Ammon's horn (tissue), 1 donor: ENCODE results near the gene MARCHF10.
"Not testable (repeated sequence)": the region's sequence is repeated elsewhere in the genome, so short reads cannot be mapped to it uniquely, and the experiment has no call there.

ENCODE experiments used
- DNase-seq: peaks from one replicate; pipeline ENCODE4 v3.0.0-alpha.2; 2016; ENCODE audit warnings: low spot score

Gene MARCHF10, protein sequence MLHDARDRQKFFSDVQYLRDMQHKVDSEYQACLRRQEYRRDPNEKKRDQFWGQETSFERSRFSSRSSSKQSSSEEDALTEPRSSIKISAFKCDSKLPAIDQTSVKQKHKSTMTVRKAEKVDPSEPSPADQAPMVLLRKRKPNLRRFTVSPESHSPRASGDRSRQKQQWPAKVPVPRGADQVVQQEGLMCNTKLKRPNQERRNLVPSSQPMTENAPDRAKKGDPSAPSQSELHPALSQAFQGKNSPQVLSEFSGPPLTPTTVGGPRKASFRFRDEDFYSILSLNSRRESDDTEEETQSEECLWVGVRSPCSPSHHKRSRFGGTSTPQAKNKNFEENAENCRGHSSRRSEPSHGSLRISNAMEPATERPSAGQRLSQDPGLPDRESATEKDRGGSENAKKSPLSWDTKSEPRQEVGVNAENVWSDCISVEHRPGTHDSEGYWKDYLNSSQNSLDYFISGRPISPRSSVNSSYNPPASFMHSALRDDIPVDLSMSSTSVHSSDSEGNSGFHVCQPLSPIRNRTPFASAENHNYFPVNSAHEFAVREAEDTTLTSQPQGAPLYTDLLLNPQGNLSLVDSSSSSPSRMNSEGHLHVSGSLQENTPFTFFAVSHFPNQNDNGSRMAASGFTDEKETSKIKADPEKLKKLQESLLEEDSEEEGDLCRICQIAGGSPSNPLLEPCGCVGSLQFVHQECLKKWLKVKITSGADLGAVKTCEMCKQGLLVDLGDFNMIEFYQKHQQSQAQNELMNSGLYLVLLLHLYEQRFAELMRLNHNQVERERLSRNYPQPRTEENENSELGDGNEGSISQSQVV

DNA sequence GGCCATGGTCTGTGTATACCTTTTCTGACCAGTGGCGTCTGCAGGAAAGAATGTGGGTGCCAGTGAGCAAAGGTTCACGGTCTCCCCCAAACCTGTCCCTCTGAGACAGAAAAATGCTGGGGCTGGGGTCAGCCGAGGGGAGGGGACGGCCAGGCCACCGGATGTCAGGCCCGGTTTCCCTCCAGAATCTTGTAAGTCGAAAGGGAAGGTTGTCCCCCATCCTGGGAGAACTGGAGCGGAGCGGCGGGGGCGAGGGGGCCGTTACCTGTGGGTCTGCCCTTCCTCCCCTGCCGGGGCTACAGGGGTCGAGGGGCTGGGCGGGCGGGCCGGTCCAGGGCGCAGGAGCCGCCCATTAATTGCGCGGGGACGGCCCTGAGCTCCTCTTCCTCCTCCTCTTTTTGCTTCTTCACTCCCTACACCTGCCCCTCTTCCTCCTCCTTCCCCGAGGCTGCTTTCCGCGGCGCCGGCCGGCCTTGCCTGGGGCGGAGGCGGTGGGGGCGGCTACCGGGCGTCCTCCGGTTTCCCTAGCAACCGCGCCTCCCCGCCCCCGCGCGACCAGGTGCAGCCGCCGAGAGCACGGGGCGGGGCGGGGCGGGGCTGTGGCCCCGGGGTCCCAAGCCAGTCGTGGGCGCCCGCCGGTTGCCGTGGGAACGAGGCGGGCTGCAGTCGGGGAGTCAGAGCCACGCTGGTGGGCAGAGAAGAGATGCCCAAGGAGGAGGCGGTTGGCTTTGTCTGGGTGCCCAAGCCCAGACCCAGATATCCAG, at the start of gene MARCHF10:
Gene MARCHF10 (minus strand): TSS at position 503 of the 764 bp plus-strand sequence. CDS start 6,579 bp downstream, outside the sequence.
- no peak for DNase-seq

DNA sequence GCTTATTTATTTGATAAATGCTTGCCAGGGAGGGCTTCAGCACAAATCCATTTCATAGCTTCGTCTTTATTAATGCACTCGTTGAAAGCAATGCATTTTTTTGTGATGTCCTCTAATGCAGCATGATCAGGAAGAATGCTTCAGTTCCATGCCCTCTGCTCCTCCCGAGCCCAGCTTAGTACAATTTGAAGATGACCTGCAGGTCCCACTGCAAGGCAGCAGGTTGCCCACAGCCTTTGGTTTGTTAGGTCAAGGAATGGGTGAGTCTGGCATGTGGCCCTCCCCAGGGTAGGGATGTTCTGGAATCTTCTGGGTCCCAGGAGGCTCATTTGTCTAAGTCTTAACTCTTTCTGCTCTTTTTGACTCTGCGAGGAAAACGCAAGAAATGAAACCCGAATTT, 49.4 kb upstream of the MARCHF10 start:
- DNase-seq: no peak

DNA sequence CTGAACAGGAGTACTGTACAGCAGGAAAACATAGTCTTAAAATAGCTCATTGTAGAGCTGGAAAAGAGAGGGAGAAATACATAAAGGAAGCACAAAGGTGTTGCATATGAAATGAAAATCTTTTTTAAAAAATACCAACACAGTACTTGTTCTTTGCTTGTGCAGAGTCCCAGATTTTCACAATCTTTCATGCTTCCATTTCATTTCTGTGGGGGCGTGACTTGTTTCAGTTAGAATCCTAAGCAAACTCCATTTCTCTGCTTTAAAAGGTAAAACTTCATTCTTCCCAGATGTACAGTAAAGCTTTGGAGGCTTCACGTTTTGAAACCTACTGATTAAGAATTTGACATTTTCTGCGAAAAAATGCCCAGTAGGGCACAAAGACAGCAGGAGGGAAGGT, 48.5 kb upstream of the MARCHF10 start:
- DNase-seq: no peak

DNA sequence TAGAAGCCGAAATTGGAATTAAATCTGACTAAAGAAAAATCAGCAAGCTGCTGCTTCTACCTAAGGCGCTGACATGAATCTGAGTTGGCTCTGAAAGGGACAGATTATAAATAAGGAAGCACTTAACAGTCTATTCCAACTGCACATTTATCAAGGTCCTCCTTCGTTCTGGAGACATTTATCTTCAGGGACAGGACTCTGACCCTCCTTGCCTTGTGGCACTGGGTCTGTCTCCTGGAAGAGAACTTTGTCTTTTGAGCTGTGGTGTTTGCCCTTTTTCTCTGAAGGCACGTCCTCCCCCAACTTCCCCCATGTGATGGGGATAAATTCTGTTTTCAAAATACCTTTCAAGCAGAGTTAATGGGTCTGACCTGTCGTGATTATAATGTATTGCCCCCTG, 47.0 kb upstream of the MARCHF10 start:
- no peak for DNase-seq

DNA sequence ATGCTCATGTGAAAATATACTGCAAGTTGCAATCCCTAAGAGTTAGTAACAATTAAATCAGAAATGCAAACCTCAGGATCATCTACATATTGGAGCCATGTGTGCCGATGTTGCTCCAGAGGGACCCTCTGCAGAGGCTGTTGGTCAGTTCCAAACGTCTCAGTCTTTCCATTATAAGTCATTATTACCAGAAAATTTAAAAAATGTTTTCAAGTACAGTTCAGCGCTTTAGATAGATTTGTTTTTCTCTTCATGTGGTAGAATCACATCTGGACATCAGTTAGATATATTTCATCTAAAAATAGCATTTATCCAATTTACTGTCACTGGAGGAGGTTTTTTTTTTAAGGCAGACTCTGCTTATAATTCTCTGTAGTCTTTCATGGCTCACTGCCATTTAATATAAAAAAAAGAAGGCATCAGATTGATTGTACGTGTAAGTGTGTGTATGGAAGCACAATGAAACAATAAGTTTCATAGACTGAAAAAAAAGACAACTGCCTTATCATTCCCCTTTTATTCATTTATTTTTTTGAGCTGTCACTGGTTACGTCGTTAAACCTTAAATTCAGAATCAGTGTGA, 46.1 kb upstream of the MARCHF10 start:
- no peak for DNase-seq

DNA sequence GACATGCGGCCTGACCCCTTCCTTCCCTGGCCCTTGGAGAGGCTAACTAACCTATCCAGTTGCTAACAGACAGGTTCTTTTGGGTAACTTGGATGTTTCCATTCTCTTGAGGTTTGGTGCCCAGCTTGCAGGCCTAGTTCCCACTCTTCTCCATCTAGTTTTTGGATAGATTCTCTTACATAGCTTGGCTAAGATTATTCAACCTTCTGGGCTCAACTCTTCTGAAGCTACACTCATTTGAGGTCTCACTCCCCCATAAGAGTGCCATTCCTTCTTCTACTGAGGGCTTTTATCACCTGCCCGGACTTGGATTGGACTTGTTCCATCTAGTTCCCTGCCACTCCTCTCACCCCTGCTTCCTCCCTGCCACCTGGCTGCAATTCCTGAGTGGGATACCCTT, 44.1 kb upstream of the MARCHF10 start:
- DNase-seq: no peak

DNA sequence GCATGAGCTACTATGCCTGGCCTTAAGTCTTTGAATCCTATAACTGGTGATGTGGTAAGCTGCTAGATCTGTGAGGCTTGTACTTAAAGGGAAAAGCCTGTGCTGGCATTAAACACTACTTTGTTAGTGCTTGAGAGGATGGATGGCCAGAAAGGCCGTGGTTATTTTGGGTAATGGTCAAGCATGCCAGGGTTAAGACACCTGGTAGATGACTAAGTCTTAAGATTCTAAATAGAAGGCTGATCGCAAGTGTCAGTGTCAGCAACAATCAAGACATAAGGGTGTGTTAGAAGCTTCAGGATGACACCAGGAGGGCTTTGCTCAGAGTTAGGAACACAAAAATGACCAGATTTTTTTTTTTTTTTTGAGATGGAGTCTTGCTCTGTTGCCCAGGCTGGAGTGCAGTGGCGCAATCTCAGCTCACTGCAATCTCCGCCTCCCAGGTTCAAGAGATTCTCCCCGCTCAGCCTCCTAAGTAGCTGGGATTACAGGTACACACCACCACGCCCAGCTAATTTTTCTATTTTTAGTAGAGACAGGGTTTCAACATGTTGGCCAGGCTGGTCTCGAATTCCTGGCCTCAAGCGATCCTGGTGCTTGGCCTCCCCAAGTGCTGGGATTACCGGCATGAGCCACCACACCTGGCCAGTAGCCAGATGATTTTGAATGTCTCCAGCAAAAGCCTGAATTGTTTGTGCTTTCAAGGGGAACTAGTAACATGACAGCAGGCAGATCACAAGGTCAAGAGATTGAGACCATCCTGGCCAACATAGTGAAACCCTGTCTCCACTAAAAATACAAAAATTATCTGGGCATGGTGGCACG, 41.7 kb upstream of the MARCHF10 start:
- DNase-seq: not testable (repeated sequence)

DNA sequence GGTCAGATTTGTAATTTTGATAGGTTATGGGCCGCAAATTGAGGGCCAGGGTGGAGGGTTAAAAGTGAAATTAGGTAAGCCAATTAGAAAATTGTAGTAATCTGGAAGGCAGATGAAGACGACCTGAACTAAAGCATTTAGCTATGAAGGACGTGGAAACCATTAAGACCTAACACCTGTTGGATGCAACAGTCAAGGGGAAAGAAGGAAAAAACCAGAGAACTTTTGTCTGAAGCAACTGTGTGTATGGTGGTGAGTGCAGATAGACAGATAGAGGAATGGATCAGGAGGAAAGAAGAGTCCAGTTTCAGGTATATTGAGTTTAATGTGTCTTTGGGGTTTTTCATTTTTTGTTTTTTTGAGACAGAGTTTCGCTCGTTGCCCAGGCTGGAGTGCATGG, 40.2 kb upstream of the MARCHF10 start:
- no peak for DNase-seq

DNA sequence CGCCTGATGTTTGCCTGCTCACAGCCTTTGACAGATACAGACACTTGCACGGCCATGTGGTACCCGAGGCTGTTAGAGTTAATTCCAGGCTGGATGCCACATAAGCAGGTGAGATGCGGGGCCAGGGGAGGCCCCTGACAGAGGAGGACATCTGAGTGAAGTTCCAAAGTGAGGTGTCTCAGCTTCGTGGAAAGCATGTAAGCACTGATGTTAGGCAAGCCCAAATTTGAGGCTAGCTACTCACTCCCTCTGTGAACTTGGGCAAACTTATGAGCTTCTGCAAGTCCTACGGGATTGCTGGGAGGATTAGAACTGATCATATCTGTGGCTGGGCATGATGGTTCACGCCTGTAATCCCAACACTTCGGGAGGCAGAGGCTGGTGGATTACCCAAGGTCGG, 39.3 kb upstream of the MARCHF10 start:
- no peak for DNase-seq

DNA sequence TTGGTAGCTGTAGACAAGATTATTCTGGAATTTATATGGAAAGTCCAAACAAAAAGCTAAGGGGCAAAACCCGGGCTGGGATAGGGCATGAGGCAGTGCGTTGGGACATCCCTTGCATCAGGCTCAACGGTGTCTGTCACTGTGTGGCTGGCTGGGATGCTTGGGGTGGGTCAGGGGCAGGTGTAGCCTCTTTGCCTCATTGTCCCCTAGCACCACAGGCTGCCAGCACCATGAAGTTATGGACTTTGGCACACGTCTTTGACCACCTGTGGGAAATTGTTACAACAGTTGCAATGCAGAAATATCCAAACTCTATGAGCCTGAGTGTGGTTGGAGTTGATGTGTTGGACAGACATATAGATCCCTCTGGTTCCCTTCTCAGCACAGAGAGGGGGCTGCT, 32.8 kb upstream of the MARCHF10 start:
- DNase-seq: no peak

DNA sequence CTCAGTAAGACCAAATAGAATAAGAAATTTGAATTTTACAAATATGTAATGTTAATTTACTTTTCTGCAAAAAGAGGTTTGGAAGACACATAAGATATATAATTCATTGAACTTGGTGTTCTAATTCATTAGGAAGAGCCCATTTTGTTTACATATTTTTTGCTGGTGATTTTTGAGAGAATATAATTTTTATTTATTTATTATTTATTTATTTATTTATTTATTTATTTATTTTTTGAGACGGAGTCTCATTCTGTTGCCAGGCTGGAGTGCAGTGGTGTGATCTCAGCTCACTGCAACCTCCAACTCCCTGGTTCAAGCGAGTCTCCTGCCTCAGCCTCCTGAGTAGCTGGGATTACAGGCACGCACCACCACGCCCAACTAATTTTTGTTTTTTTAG, 25.7 kb upstream of the MARCHF10 start:
- not testable (repeated sequence) for DNase-seq

DNA sequence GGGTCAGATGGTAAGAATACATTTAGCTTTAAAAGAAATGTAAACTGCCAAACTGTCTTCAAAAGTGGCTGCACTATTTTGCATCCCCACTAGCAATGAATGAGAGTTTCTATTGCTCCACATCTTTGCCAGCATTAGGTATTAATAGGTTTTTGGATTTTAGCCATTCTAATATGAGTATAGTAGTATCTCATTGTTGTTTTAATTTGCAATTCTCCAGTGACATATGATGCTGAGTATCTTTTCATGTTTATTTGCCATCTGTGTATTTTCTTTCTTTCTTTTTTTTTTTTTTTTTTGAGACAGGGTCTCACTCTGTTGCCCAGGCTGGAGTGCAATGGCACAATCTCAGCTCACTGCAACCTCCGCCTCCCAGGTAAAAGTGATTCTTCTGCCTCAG, 24.3 kb upstream of the MARCHF10 start:
- DNase-seq: no peak

DNA sequence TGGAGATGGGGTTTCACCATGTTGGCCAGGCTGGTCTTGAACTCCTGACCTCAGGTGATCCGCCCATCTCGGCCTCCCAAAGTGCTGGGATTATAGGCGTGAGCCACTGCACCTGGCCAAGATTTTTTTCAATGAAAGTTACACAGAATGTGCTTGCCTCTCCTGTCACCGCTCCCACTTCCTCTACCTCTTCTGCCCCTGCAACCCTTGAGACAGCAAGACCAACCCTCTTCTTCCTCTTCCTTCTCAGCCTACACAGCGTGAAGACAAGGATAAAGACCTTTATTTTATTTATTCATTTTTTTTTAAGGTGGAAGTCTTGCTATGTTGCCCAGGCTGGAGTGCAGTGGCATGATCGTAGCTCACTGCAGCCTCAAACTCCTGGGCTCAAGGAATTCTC, 23.0 kb upstream of the MARCHF10 start:
- DNase-seq: not testable (repeated sequence)

DNA sequence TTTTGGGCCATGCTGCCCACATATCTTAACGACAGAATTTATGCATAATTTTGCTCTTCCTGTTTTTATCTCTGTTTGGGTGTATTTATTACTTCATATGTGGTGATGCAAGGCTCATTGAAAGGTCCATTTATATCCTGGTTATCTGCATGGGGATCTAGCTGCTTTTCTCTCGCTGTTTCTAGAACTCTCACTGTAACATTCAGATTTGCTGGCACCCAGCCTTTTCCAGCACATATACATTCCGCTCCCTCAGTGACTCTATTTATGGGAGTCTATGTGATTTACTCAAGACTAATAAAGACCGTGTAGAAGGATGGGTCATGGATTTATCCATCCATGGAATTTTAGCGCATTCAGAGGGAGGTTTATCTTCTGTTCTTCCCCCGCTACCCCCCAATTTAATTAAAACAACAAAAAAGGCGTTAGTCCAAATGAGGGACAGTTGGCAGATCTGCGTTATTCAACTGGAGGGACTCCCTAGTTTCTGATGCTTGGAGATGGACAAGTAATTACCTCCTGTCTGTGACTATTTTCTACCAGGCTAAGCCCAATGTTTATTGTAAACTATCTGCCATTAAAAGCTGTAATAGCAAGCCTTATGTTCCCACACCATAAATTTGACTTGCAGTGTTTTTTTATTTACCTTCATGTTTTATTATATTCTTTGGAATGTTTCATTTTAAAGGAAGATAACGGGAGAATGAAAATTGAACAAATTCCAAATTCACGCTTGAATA, 19.8 kb upstream of the MARCHF10 start:
- no peak for DNase-seq

DNA sequence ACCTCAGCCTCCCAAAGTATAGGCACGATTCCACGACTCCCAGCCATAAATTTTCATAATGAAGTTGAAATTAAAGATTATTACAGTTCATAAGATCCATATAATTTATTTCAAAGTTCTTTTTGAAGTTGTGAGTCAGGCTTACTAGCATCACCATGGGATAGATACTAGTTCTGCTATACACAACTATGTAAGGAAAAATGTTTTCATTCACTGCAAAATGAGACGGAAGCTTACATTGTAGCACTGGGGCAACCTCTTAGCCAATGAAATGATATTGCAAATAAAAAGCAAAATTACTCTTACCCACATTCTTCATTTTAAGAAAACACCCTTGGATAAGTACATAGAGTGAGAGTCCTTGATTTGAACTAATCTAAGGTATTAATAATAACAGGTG, 18.8 kb upstream of the MARCHF10 start:
- DNase-seq: no peak

DNA sequence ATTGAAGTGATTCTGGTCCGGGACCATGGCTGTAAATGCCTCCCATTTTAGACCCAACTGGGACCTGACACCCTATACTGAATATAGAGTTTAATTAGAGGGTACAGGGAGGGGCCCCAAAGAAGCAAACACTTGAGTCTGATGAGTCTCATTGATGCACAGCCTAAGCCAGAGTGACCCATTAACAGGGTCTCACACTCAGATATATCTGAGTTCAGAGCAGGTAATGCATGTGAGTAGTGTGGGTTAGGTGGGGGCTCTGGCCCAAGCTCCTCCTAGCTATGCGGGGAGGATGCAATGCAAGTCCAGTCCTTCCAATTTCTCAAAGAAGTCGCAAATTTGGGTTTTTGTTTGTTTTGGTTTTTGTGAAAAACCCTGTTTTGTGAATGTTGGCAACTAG, 17.1 kb upstream of the MARCHF10 start:
- DNase-seq: no peak

DNA sequence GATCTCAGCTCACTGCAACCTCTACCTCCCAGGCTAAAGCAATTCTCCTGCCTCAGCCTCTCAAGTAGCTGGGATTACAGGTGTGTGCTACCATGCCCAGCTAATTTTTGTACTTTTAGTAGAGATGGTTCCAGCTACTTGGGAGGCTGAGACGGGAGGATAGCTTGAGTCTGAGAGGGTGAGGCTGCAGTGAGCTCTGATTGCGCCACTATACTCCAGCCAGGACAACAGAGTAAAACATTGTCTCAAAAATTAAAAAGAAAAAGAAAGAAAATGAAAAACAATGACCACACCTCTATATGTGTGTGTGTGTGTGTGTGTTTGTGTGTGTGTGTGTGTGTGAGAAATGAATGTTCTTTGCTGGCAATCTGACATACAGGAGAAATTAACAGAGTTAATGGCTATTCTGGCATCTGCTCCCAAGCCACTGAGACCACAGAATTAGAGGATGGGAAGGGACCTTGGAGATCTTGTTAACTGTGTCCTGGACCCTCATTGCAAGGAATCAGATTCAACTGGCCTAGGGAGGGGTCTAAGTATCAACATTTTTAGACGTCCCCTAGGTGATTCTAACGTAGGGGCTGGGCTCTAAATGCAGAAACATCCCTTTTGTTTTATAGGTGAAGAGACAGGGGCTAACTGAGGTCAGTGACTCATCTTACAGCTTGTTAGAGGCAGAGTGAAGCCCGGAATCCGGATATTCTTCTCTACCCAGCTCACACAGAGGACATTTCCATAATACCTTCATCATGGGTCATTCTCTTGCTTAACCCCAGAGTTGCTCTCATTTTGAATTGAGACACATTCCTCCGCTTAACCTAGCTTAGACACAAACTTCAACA, 16.4 kb upstream of the MARCHF10 start:
- no peak for DNase-seq

DNA sequence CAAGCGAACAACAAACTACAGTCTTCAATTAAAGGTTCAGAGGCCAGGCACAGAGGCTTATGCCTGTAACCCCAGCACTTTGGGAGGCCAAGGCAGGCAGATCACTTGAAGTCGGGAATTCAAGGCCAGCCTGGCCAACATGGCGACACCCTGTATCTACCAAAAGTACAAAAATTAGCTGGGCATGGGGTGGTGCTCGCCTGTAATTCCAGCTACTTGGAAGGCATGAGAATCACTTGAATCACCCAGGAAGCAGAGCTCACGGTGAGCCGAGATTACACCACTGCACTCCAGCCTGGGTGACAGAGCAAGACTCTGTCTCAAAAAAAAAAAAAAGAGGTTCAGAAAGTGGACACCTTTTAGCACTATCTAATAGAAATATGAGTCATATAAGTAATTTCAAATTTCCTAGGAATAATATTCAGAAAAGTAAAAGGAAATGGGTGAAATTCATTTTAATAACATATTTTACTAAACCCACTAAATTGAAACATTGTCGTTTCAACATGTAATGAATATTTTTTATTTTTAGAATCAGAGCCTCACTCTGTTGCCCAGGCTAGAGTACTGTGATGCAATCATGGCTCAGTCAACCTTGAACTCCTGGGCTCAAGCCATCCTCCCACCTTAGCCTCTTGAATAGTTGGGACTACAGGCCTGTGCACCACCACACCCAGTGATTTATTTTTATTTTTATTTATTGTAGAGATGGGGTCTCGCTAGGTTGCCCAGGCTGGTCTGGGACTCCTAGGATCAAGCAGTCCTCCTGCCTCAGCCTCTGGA, 15.2 kb upstream of the MARCHF10 start:
- no peak for DNase-seq
